ENCODE data around the gene MAP3K12.

DNA sequence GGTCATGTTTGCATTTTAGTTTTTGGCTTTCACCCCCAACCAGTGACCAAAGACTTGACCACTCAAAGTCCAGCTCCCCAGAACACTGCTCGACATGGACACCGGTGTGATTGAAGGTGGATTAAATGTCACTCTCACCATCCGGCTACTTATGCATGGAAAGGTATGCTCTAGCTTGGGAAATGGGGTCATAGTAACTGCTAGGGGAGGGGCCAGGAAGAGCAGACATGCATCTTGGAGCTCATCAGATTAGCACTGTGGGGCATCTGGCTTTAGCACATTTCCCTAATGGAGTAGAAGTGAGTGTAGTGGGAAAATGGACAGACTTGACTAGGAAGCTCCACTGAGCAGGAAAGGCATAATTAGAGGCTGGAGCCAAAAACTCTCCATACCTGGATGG, 44.6 kb downstream of the MAP3K12 start:
- no peak for TF ChIP-seq SP1 (IDR thresholded peaks at IDR 0.05)
- no peak for TF ChIP-seq L3MBTL2 (conservative IDR thresholded peaks at IDR 0.05)
- no peak for TF ChIP-seq CTBP1 (IDR thresholded peaks at IDR 0.05; ENCODE audit: borderline replicate concordance)
- no peak for TF ChIP-seq FOXK2 (IDR thresholded peaks at IDR 0.05)
- no peak for TF ChIP-seq ARNT (IDR thresholded peaks at IDR 0.05)
- no peak for TF ChIP-seq BHLHE40 (IDR thresholded peaks at IDR 0.05; ENCODE audit: borderline replicate concordance)
